Measurements from ENCODE around the gene CRABP1. TPM values are rescaled to one million over a fixed set of nuclear protein-coding genes. Genes with fewer than 3 reads are reported as not detected.

CRABP1 gene
- 1 to 10 TPM in 2 of 4 donors, under 1 TPM in 1, not detected in 1; 0.84 to 8.9 (median 2.0) TPM for total RNA-seq

GRCh38 chr15:78340231-78341056 lies at the start of gene CRABP1:
CRABP1 (plus strand) TSS chr15:78340353; CDS start chr15:78340429, 76 bp downstream.
- WGBS, 2 donors, result 2 to 3% methylated on average over 37 to 63 of the region's 67 CpGs
- TF ChIP-seq POLR2A (IDR thresholded peaks at IDR 0.05) (no peak), CTCF (IDR thresholded peaks at IDR 0.05) (no peak)
- no peak for DNase-seq (ENCODE audit: low spot score in 2 of 2)
- intact Hi-C loops (cut with DNase I; ENCODE audit: low total_unique reads), result no loop called here
- no peak within 1 kb of the TSS for H3K4me3 ChIP-seq (ENCODE audit: low read depth, poor library complexity, severe bottlenecking)

GRCh38 chr15:78291052-78291451 lies 49.1 kb upstream of the CRABP1 start:
- no peak for TF ChIP-seq POLR2A (IDR thresholded peaks at IDR 0.05)
- TF ChIP-seq CTCF (IDR thresholded peaks at IDR 0.05), result no peak
- WGBS, 2 donors, result 38 to 55% methylated on average over 2 of the region's 2 CpGs
- H3K4me3 ChIP-seq (ENCODE audit: low read depth, poor library complexity, severe bottlenecking), result no peak overlapping the region
- DNase-seq (ENCODE audit: low spot score in 2 of 2), result peak in 1 of 2 donors; percentile 57
- intact Hi-C loops (cut with DNase I; ENCODE audit: low total_unique reads), result no loop called here

- DNase-seq (ENCODE audit: low spot score in 2 of 2), result peak in 1 of 2 donors; percentile 39
- 69 to 91% methylated on average over 2 of the region's 2 CpGs for WGBS, 2 donors
- no peak overlapping the region for H3K4me3 ChIP-seq (ENCODE audit: low read depth, poor library complexity, severe bottlenecking)
- intact Hi-C loops (cut with DNase I; ENCODE audit: low total_unique reads), result no loop called here
- no peak for TF ChIP-seq CTCF (IDR thresholded peaks at IDR 0.05)
- no peak for TF ChIP-seq POLR2A (IDR thresholded peaks at IDR 0.05)
Measured at GRCh38 chr15:78291698-78292097, 48.5 kb upstream of the CRABP1 start.

- no peak overlapping the region for H3K4me3 ChIP-seq (ENCODE audit: low read depth, poor library complexity, severe bottlenecking)
- intact Hi-C loops (cut with DNase I; ENCODE audit: low total_unique reads), result no loop called here
- no peak for DNase-seq (ENCODE audit: low spot score in 2 of 2)
- TF ChIP-seq CTCF (IDR thresholded peaks at IDR 0.05), result no peak
- TF ChIP-seq POLR2A (IDR thresholded peaks at IDR 0.05), result no peak
- 53 to 91% methylated on average over 1 of the region's 1 CpG for WGBS, 2 donors
Measured at GRCh38 chr15:78292219-78292618, 47.9 kb upstream of the CRABP1 start.

GRCh38 chr15:78299101-78299930 lies 40.8 kb upstream of the CRABP1 start, which contains the start of gene SKIC8:
SKIC8 (minus strand) TSS chr15:78299609; CDS start chr15:78295686, 3,923 bp downstream.
- H3K4me3 ChIP-seq (ENCODE audit: low read depth, poor library complexity, severe bottlenecking), result peak within 1 kb of the TSS; percentile 93
- WGBS, 2 donors, result 0 to 1% methylated on average over 20 to 42 of the region's 55 CpGs
- intact Hi-C loops (cut with DNase I; ENCODE audit: low total_unique reads), result loop anchor here (5.0 kb wide), 1 partner anchor 162 kb away; no protein-coding TSS in a partner anchor
- TF ChIP-seq CTCF (IDR thresholded peaks at IDR 0.05) (no peak), POLR2A (IDR thresholded peaks at IDR 0.05) (peak in 1 of 2 donors; percentile 45)
- peak; percentile 90 to 97 for DNase-seq (ENCODE audit: low spot score in 2 of 2)

Data from lower leg skin (tissue), 4 donors.